ENCODE results near the gene CNGB1.
A peak's percentile ranks its signal among the peaks of the same experiment; 100 is the strongest.
"Not testable (repeated sequence)": the region's sequence is repeated elsewhere in the genome, so short reads cannot be mapped to it uniquely, and the experiment has no call there.

The CNGB1 gene

DNA sequence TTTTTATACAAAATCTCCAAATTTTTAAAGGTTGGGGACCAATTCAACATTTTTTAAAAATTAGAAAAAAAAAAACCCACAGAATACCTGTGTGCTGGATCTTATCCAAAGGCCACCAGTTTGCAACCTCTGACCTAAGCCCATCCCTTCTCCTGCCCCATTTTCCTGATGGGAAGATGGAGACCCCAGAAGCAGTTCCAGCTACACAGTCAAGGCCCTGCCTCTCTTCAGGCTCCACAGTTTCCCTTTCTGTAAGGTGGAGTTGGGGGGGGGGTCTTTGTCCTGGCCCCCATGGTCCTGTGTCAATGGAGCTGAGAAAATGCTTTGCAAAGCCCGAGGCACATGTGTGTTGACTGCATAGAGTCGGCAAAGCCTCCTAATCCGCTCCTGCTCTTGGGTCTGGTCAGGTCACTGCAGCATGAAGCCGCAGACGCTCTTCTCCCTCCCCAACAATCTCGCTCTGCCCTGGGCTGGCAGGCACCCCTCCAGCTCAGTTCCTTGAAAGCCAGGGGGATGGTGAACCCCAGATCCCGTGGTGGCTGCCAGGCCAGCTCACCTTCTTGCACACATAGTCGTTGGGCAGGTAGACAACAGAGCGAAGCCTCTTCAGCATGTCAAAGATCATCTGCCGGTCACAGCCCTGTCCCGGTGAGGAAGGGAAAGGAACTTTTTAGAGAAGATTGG, 70.0 kb downstream of the CNGB1 start:
- DNase-seq, result no peak

DNA sequence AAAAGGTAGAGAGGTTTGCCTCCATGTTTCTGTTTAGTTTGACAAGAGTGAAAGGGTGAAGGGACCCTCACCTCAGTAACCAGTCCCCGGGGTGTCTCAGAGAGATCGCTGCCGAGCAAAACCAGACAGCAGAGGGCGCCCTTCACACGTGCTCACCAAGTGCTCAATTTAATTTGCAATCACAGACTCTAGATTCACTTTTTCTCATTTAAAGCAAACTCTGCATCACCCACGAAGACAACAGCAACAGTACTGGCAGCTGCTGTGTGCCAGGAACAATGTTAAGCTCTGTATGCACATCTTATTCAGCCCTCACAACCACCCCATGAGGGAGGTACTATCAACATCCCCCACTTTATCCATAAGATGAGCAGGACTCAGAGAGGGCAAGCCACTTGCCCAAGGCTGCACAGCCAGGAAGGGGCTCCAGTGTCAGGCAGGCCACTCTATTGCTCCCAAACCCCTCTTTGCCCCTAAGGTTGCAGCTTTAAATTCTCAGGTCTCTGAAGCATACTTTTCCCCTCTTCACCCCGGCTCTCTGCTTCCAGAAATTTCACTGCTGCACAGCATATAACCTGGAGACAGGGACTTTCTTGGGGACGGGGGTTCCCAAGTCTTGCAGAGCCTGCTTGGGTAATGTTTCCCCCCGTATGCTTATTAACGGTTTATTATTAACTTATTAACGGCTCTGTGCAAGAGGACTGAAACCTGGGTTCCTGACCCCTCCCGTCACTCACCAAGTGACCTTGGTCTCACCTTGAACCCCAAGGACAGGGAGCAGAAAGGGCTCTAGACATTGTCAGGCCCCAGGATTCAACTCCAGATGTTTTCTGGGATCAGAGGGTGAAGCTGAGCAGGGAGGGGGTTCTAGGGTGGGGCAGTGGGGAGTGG, 70.9 kb downstream of the CNGB1 start:
- peak; percentile 68 for DNase-seq

DNA sequence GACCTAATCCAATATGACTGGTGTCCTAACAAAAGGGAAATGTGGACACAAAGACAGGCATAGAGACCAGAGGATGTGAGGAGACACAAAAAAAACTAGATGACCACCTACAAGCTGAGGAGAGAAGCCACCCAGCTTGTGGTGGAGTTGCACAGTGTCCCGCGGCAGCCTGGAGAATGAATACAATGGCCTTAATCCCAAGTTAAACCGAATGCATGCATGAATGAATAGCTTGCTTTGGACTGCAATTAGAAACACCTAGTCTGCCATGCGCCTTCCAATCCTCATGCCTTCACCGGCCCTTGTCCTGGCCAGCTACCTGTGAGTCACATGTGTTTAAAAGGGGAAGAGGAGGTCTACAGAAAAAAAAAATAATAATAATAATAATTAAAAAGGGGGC, 72.0 kb downstream of the CNGB1 start:
- no peak for DNase-seq

GRCh38 chr16:57897996-57898395, 72.9 kb downstream of the CNGB1 start:
- no peak for DNase-seq

DNA sequence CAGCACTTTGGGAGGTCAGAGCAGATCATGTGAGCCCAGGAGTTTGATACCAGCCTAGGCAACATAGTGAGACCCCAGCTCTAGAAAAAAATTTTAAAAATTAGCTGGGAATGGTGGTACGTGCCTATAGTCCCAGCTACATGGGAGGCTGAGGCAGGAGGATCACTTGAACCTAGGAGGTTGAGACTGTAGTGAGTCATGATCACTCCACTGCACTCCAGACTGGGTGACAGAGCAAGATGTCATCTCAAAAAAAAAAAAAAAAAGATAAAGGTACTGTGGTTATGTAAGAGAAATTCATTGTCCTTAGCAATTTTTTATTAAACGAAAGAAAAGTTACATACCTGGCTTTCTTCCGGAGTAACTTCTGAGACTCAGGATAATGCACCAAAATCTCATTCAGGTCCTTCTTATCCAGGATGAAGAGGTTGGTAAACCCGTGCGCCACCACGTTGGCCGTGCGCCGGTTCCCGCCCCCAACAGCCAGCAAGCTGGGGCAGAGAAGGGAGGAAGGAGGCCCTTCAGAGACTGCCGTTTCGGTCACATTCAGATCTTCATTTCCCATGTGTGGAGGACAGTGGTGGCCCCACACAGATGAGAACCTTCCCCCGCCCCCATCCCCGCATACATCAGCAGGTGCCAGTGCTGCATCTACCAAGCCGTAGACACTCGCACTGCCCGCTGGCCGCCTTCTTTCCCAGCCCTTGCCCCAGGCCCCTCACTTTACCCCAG, 73.7 kb downstream of the CNGB1 start:
- no peak for DNase-seq

GRCh38 chr16:57895081-57895547, 75.8 kb downstream of the CNGB1 start:
- not testable (repeated sequence) for DNase-seq

DNA sequence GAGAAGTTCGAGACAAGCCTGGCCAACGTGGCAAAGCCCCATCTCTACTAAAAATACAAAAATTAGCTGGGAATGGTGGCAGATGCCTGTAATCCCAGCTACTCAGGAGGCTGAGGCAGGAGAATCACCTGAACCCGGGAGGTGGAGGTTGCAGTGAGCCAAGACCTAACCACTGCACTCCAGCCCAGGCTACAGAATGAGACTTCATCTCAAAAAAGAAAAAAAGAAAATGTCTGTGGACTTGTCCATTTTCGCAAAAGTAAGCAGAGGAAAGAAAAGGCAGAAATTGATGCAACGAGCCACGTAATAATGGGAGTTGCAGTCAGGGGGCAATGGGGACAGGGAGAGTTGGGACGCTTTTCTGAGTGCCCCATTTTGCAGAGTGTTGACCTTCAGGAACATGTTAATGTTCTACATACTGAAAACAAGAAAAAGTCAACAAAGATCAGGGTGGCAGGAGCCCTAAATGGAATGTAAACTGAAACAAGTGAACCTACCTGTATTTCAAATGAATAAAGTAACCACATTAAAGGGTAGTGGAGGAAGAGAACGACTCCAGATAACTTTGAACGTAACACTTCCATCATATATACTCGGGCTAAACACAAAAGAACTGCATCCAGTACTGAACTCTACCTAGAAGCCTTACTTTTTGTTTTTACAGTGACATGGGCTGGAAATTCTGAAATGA, 76.4 kb downstream of the CNGB1 start:
- DNase-seq, result no peak

DNA sequence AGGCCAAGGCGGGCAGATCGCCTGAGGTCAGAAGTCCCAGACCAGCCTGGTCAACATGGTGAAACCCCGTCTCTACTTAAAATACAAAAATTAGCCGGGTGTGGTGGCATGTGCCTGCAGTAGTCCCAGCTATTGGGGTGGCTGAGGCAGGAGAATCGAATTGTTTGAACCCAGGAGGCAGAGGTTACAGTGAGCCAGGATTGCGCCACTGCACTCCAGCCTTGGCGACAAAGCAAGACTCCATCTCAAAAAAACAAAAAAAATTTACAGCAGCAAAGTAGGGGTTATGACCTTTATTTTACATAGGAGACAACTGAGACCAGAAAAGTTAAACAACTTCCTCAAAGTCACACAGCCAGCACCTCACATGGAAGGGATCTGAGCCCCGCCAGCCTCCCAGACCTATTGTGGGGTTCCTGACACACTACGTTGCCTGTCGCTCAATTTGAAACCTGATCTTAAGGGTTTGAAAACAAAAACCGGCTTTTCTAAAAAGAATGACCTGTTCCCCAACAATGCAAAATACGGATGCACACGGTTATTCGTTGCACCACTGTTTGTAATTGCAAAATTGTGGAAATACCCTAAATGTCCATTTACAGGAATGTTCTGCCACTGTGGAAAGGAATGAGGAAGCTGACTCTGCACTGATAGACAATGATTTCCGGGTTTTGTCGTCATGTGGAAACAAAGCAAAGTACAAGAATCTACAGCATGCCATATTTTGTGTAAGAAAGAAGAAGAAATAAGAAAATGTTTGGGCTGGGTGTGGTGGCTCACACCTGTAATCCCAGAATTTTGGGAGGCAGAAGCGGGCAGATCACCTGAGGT, 77.2 kb downstream of the CNGB1 start:
- DNase-seq, result no peak

DNA sequence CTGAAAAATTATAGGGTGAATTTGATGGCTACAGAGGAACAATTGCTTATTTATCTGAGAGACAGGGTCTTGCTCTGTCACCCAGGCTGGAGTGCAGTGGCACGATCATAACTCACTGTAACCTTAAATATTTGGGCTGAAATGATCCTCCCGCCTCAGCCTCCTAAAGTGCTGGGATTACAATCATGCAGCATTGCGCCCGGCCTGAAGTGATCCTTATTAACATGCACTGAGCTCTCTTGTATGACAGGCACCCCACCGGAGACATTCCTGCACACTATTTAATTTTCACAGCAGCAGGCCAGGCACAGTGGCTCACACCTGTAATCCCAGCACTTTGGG, 77.7 kb downstream of the CNGB1 start:
- no peak for DNase-seq

DNA sequence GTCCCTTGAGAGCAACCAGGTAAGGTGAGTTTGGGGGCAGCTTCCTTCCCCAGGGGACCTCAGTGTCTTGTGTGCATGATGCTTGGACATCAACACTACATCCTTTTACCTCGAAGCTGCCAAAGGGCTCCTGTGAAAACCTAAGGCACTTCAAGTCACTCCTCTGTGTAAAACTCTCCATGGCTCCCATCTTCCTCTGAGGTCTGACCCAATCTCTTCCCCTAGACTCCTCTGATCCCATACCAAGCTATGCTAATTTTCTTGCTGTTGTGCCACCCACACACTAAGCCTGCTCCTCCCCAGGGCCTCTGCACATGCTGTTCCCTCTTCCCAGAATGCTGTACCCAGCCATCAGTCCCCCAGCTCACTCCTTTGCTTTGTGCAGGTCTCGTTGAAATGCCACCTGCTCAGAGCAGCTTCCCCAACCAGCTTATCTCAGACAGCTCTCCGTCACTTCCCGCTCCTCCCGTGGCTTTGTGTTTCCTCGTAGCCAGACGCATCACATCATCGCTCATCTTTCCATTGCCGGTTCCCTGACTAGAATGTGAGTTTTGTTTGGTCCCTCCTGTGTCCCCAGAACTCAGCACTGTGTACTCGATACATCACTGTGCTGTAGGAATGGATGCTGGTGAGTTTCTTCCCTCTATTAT, 78.4 kb downstream of the CNGB1 start:
- DNase-seq, result no peak

DNA sequence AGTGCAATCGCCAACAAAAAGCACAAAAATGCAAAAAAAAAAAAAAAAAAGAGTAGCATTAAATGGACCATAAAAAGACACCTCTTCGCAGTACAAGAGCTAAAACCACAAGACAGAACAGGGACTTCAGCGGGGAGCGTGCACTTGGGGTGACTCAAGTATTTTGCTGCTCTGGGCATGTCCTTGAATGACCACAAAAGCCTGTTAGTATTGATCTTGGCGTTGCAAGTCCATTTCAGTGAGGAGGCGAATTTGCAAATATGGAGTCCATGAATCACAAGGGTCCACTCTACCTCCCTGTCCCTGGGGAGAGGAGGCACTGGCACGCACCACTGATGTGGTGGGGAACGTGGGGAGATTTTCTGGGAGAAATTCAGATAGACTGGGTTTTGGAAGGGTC, 78.9 kb downstream of the CNGB1 start:
- no peak for DNase-seq

DNA sequence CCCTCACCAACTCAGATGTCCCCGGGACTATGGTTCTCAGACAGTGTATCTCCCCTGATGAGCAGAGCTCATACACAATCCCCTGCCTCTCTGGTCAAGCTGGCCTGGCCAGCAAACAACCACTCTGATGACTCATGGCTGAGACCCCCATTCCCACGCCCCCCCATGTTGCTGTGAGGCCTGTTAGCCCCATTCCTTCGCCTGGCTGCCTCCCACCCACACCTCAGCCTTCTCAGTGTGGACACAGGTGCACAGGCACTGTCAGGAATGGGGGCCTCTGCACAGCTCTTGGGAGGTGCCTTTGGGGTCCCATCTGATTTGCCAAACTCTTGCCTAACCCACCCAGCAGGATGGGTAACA, 80.2 kb downstream of the CNGB1 start:
- no peak for DNase-seq

- DNase-seq, result no peak
Measured at GRCh38 chr16:57889960-57890751, 80.8 kb downstream of the CNGB1 start.

- no peak for DNase-seq
Measured at GRCh38 chr16:57889522-57889921, 81.4 kb downstream of the CNGB1 start.

GRCh38 chr16:57889111-57889510, 81.8 kb downstream of the CNGB1 start:
- DNase-seq, result no peak

DNA sequence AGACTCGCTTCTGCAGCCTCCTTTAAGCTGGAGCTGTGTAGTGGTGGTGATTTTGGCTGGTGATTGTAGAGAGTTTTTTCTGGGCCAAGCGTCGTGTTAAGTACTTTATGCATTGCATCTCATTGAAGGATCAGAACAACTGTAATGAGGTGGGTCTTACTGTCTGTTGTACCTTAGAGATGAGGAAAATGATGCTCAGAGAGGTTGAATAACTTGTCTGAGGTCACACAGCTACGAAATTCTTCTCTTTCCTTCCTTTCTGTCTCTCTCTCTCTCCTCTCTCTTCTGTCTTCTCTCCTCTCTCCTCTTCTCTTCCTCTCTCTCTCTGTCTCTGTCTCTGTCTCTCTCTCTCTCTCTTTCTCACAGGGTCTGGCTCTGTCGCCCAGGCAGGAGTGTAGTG, 82.8 kb downstream of the CNGB1 start:
- DNase-seq, result no peak

DNA sequence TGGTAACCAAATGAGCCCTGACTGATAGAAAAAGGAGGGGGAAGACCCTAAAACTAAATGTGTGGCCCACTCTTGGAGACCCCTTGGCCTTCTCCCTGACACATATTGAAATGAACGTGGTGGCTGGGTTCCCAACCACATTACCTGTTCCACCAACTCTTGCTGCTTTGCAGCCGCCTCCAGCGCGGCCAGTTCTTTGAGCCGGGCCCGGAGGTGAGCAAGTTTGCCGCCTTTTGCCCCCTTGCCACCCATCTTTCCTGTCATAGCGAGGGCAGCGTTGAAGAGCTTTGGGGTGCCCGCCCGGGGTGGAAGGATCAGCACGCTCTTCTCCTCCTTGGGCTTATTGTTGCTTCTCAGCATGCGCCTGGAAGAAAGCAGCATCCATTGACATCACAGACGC, 83.2 kb downstream of the CNGB1 start:
- DNase-seq, result no peak

DNA sequence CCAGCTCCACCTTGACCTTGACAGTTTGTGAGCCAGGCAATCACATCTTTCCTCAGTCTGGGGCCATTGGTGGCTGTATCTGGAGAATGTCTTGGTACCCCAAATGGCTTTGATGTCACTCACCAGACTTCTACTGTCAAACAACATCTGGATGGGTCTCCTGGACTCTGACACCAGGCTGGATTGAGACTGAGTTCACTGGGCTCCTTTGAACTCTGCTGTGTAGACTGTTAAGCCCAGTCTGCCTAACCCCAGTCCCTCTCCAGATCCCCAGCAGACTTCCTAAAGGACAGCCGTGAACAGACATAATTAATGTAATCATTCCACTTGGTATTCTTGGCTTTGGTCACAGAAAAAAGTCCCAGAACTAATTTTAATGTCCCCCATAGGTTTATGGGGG, 84.5 kb downstream of the CNGB1 start:
- DNase-seq, result no peak

DNA sequence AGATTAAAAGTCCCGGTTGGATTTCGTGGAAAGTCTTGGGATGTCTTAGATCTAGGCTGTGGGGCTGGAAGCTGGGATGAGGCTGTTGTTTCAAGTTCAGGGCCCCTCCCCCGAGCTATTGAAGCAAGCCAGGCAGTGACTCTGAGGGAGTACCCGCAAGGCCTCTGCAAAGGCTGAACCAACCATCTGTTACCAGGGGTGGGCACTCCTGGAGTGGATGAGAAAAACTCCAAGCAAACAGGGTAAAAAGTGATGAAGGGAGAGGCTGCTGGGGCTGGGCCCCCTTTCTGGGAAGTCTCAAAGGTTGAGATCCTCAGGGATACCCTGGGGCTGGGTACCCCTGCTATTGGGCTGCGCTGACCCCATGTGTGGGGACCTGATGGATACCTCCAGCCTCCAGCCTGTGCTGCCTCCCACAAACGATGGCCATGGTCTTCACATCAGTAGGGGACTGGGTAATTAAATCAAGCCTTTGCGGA, 86.2 kb downstream of the CNGB1 start:
- no peak for DNase-seq

DNA sequence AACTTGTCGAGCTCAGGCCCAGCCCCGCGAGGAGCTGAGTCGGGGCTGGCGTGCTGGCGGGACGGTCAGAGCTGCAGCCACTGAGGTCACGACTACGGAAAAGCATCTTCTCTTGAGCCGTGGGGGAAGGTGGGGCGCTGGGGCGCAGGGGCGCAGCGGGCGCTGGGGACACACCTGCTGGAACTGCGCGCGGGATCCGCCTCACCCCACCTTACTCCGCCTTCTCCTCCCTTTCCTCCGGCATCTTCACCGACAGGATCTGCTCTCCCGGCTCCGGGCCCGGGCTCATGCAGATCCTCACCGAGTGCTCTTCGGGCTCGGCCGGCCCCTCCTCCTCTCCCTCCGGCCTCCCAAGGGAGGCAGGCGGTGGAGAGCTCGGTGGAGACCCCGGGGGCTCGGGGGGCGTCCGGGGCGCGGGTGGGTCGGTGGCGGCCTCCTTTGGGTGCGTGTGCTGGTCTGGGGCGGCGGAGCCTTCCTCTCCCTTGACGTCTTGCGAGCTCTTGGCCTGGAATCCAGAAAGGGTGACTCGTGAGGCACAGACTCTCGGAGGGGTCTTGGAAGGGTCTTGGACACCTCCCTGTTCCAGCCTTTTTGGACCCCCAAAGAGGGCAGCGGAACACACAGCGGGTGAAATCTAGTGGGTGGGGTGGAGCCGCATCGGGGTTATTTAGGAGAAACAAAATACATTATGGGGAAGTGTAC, 86.8 kb downstream of the CNGB1 start:
- no peak for DNase-seq

All from activated T-cell treated with anti-CD3 and anti-CD28 coated beads for 4 hours (primary cell).